PC-3 (cell line): Measurements from ENCODE around the gene MAP3K8. TPM values are rescaled to one million over a fixed set of nuclear protein-coding genes. Genes with fewer than 3 reads are reported as not detected.

Experiments
- ATAC-seq: fragments of 200-7000 bp; cut with Tn5 transposase; 2 replicates; pipeline ENCODE4 v1.9.1; 2020; ENCODE audit warnings: mild to moderate bottlenecking, moderate library complexity
- BruUV-seq: library from RNA; stranded (reverse); fragments of 400-500 nt; replicated peaks from 2 replicates; lab custom pipeline; 2021; lab: Mats Ljungman, UMichigan
- CTCF ChIA-PET: fragments of 300-600 bp; sonication (Branson Sonifier 250); formaldehyde crosslinking; loops from one replicate; lab custom pipeline; 2022; ENCODE audit warnings: antibody characterized with exemption; lab: Charles Lee
- POLR2A ChIA-PET: fragments of 300-600 bp; sonication (Branson Sonifier 250); formaldehyde crosslinking; loops from one replicate; lab custom pipeline; 2022; ENCODE audit warnings: antibody characterized with exemption; ENCODE audit not compliant: unreplicated experiment; lab: Charles Lee
- DNase-seq: peaks from one replicate; pipeline ENCODE4 v3.0.0-alpha.2; 2015
- H2AFZ ChIP-seq: fragments of 300-600 bp; sonication (generic); 2 replicates; pipeline ENCODE4 v1.6.0; 2016; ENCODE audit warnings: antibody characterized with exemption, low read length
- H3F3A ChIP-seq: fragments of 300-600 bp; sonication (generic); one replicate; pipeline ENCODE4 v1.6.0; 2017; ENCODE audit warnings: antibody characterized with exemption, low read length, control low read depth, mild to moderate bottlenecking; ENCODE audit not compliant: unreplicated experiment
- H3K27ac ChIP-seq: fragments of 300-600 bp; sonication (generic); 2 replicates; pipeline ENCODE4 v1.5.1; 2016; ENCODE audit warnings: mild to moderate bottlenecking, low read length
- H3K27me3 ChIP-seq: fragments of 300-600 bp; sonication (generic); 2 replicates; pipeline ENCODE4 v1.6.1; 2016; ENCODE audit warnings: low read length, mixed read lengths
- H3K36me3 ChIP-seq: fragments of 300-600 bp; sonication (generic); 2 replicates; pipeline ENCODE4 v1.6.1; 2016; ENCODE audit warnings: low read depth, mixed run types, low read length, mixed read lengths
- H3K4me1 ChIP-seq: fragments of 300-600 bp; sonication (generic); 2 replicates; pipeline ENCODE4 v1.5.1; 2016; ENCODE audit warnings: low read length; ENCODE audit not compliant: insufficient read depth
- H3K4me2 ChIP-seq: fragments of 300-600 bp; sonication (generic); 2 replicates; pipeline ENCODE4 v1.6.0; 2016; ENCODE audit warnings: low read length
- H3K4me3 ChIP-seq: fragments of 300-600 bp; sonication (generic); 2 replicates; pipeline ENCODE4 v1.5.1; 2016; ENCODE audit warnings: mild to moderate bottlenecking, low read length, mixed read lengths
- H3K79me2 ChIP-seq: fragments of 300-600 bp; sonication (generic); 2 replicates; pipeline ENCODE4 v1.6.1; 2017; ENCODE audit warnings: low read length, mixed read lengths
- H3K9ac ChIP-seq: fragments of 300-600 bp; sonication (generic); 2 replicates; pipeline ENCODE4 v1.6.0; 2016; ENCODE audit warnings: mild to moderate bottlenecking, low read length
- H3K9me2 ChIP-seq: fragments of 300-600 bp; sonication (generic); replicated peaks from 2 replicates; pipeline ENCODE4 v1.6.1; 2016; ENCODE audit warnings: mixed run types, low read length, mixed read lengths
- H3K9me3 ChIP-seq: fragments of 300-600 bp; sonication (generic); 2 replicates; pipeline ENCODE4 v1.6.1; 2016; ENCODE audit warnings: low read length, mixed read lengths
- H4K20me1 ChIP-seq: fragments of 300-600 bp; sonication (generic); 2 replicates; pipeline ENCODE4 v1.6.1; 2016; ENCODE audit warnings: low read length, mixed read lengths
- CTCF ChIP-seq: fragments of 300-600 bp; sonication (generic); conservative IDR thresholded peaks from 2 replicates; pipeline ENCODE4 v1.5.1; 2017; ENCODE audit warnings: antibody characterized with exemption, low read depth, mild to moderate bottlenecking, low read length
- EZH2 ChIP-seq: fragments of 300-600 bp; sonication (generic); IDR thresholded peaks from one replicate; pipeline ENCODE4 v1.6.1; 2017; ENCODE audit warnings: antibody characterized with exemption, mild to moderate bottlenecking, low read length; ENCODE audit not compliant: unreplicated experiment
- EZH2phosphoT487 ChIP-seq: fragments of 300-600 bp; sonication (generic); IDR thresholded peaks from 2 replicates; pipeline ENCODE4 v1.6.1; 2018; ENCODE audit warnings: mild to moderate bottlenecking, antibody characterized with exemption, low read length, borderline replicate concordance
- intact Hi-C: fragments of 100-400 bp; cut with micrococcal nuclease; formaldehyde crosslinking; loops from 2 replicates; pipeline ENCODE4 v1.9.0; 2023
- total RNA-seq: library from RNA; depleted of rRNA; stranded (reverse); fragments of >200 nt; gene quantifications from 2 replicates; pipeline ENCODE4 v1.2.3, GENCODE V29; 2014

The MAP3K8 gene
- total RNA-seq, 1 experiment from 2014 or later = 6.5 TPM

GRCh38 chr10:30390207-30390606, 43.8 kb upstream of the MAP3K8 start:
- H3K27ac ChIP-seq = no peak overlapping the region
- ChIA-PET POLR2A (no interaction called here), CTCF (no interaction called here)
- no peaks in the 10 kb centered on the region for H3F3A ChIP-seq
- H4K20me1 ChIP-seq = no peaks in the 10 kb centered on the region
- ATAC-seq = no peak
- intact Hi-C loops = no loop called here
- H3K79me2 ChIP-seq = no peaks in the 10 kb centered on the region
- H3K9me3 ChIP-seq = no peaks in the 10 kb centered on the region
- no peak overlapping the region for H3K4me2 ChIP-seq
- no peak overlapping the region for H3K9ac ChIP-seq
- H3K9me2 ChIP-seq = no peaks in the 10 kb centered on the region
- TF ChIP-seq EZH2 (no peak), EZH2phosphoT487 (no peak), CTCF (no peak)
- peaks cover 21% of the 10 kb centered on the region for H3K4me1 ChIP-seq
- no peak overlapping the region for H2AFZ ChIP-seq
- H3K27me3 ChIP-seq = no peaks in the 10 kb centered on the region
- DNase-seq = no peak
- no peaks in the 10 kb centered on the region for H3K36me3 ChIP-seq
- no TSS peak for BruUV-seq
- H3K4me3 ChIP-seq = no peak overlapping the region

- H3K4me3 ChIP-seq = no peak overlapping the region
- H3K9ac ChIP-seq = no peak overlapping the region
- no peaks in the 10 kb centered on the region for H3K27me3 ChIP-seq
- ChIA-PET POLR2A (no interaction called here), CTCF (no interaction called here)
- ATAC-seq (no peak), DNase-seq (no peak)
- H3K9me2 ChIP-seq = no peaks in the 10 kb centered on the region
- H3K4me2 ChIP-seq = no peak overlapping the region
- H2AFZ ChIP-seq = no peak overlapping the region
- TF ChIP-seq EZH2 (no peak), EZH2phosphoT487 (no peak), CTCF (no peak)
- H4K20me1 ChIP-seq = no peaks in the 10 kb centered on the region
- peaks cover 20% of the 10 kb centered on the region for H3K4me1 ChIP-seq
- intact Hi-C loops = no loop called here
- H3F3A ChIP-seq = no peaks in the 10 kb centered on the region
- no peaks in the 10 kb centered on the region for H3K9me3 ChIP-seq
- no peak overlapping the region for H3K27ac ChIP-seq
- BruUV-seq = no TSS peak
- H3K79me2 ChIP-seq = no peaks in the 10 kb centered on the region
- no peaks in the 10 kb centered on the region for H3K36me3 ChIP-seq
These were observed 42.7 kb upstream of the MAP3K8 start for GRCh38 chr10:30391266-30391665.

GRCh38 chr10:30392564-30392990, 41.4 kb upstream of the MAP3K8 start:
- no peaks in the 10 kb centered on the region for H3K27me3 ChIP-seq
- DNase-seq (peak; percentile 75), ATAC-seq (peak; percentile 92)
- BruUV-seq = no TSS peak
- peak overlapping the region; percentile 57 for H3K4me3 ChIP-seq
- no peak for TF ChIP-seq EZH2phosphoT487
- TF ChIP-seq CTCF = peak; percentile 78
- no peak for TF ChIP-seq EZH2
- CTCF ChIA-PET = interaction anchor here (0.6 to 1.0 kb wide), 3 partner anchors 199 to 450 kb away, joined by 3 to 8 read pairs (median 7); no protein-coding TSS in a partner anchor
- H3K36me3 ChIP-seq = no peaks in the 10 kb centered on the region
- H3K9ac ChIP-seq = no peak overlapping the region
- H4K20me1 ChIP-seq = no peaks in the 10 kb centered on the region
- peaks cover 8% of the 10 kb centered on the region for H3K4me1 ChIP-seq
- H3K9me2 ChIP-seq = no peaks in the 10 kb centered on the region
- no peaks in the 10 kb centered on the region for H3K9me3 ChIP-seq
- H3K4me2 ChIP-seq = peak overlapping the region; percentile 76
- H2AFZ ChIP-seq = peak overlapping the region; percentile 72
- intact Hi-C loops = loop anchor here (1.0 kb wide), 2 partner anchors 142 to 199 kb away; no protein-coding TSS in a partner anchor
- POLR2A ChIA-PET = no interaction called here
- no peaks in the 10 kb centered on the region for H3F3A ChIP-seq
- no peaks in the 10 kb centered on the region for H3K79me2 ChIP-seq
- no peak overlapping the region for H3K27ac ChIP-seq
